GM21737 (cell line): ENCODE data around the gene HABP4.
A peak's percentile ranks its signal among the peaks of the same experiment; 100 is the strongest.

Experiments used
- ATAC-seq: cut with Tn5 transposase; IDR thresholded peaks from one replicate; pipeline ENCODE4 v1.9.1; 2021; ENCODE audit warnings: mild to moderate bottlenecking, moderate library complexity; ENCODE audit not compliant: unreplicated experiment

Gene HABP4

DNA sequence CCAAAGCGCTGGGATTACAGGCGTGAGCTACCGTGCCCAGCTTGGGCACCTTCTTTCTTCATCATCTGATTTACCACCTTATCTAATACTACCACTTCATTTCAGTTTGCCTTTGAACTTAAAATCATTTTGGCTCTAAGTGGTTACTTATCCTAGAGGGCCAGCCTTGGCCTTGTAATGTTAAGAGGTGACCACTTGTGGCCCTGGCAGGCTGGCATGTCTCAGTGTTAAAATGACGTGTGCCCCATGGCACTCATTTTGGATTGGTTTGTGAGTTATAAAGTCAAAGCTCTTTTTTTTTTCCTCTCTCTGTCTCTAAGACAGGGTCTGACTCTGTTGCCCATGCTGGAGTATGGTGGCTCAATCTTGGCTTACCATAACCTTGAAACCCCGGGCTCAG is 17.8 kb downstream of the HABP4 start:
- no peak for ATAC-seq

DNA sequence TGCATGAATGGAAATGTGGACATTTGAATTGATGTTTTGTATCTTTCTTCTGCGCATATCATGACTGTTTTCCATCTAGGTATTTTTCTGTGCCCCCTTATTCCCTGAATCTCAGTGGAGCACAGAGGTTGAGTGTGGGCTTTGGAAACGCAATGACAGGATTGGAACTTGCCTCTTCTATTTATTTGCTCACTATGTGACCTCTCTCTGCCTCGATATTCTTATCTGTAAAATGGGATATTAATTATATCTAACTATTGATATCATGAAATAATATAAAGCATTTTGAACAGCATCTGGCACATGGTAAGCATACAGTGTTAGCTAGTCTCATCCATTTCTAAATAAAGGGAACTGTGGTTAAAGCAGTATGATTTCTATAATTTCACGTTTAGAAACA is 26.0 kb downstream of the HABP4 start:
- no peak for ATAC-seq

DNA sequence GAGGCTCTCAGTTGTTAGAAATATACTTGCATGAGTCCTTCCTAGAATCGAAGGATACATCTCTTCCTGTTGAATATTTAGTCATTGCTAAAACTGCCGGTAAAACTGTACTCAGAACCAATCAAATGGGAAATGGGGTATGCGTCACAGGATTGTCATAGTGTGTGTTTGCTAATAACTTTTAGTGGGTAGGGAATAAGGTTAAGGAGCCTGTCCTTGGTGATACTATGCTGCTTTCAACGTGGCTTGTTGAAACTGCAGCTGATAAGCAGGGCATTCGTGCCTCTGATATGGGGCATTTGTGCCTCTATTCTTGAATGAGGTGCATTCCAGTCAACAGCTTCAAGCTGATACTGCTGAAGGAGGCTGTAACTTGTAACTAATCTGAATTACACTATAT is 26.6 kb downstream of the HABP4 start:
- no peak for ATAC-seq

- peak; percentile 63 for ATAC-seq
Observed at GRCh38 chr9:96478829-96479371, 28.9 kb downstream of the HABP4 start.

DNA sequence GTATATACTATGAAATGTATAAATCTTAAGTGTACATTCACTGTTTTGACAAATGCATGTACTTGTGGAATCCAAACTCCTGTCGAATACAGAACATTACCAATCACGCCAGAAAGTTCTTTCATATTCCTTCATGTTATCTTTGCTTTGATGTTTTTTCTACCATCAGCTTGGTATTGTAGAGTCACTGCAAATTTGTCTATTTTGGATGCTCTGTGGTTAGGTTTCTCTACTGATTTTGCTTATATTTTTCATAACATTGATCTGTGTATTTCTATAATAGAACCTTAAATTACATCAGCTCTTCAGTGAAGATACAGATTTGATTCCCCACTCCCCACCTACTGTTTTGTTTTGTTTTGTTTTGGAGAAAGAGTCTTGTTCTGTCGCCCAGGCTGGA is 30.8 kb downstream of the HABP4 start:
- no peak for ATAC-seq

GRCh38 chr9:96482476-96482875 is 32.5 kb downstream of the HABP4 start:
- no peak for ATAC-seq

DNA sequence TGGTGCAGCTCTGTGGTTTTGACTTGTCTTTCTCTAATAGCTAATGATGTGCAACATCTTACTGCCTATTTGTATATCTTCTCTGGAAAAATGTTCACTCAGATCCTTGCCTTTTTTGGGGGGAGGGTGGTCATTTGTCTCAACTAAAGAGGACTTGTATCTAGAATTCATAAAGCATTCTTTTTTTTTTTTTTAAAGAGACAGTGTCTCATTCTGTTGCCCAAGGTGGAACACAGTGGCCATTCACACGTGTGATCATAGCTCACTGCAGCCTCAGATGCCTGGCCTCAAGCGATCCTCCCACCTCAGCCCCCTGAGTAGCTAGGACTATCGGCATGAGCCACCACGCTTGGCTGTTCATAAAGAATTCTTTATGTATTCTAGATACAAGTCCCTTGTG is 33.2 kb downstream of the HABP4 start:
- no peak for ATAC-seq

DNA sequence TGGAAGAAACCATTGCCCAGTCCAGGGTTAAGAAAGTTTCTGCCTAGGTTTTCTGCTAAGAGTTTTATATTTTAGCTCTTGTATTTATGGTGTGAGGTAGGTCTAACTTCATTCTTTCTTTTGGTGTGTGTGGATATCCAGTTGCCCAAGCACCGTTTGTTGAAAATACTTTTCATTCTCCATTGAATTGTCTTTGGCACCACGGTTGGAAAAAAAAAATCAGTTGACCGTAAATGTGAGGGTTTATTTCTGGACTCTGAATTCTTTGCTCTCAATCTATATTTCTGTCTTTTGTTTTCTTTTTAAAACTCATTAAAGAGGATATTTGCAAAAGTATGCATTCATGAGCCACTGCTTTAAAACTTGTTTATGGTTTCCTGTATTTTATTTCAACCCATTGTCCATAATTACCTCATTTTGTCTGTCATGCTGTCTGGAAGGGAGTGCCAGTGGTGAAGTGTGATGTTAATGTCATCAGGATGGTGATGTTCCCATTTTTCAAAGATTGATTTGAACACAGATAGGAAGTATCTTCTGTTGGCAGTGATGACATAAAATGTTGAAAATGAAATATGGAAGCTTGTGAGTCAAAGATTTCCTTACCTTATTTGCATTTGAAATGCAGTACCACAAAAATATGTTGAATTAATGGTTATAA is 33.9 kb downstream of the HABP4 start:
- no peak for ATAC-seq

DNA sequence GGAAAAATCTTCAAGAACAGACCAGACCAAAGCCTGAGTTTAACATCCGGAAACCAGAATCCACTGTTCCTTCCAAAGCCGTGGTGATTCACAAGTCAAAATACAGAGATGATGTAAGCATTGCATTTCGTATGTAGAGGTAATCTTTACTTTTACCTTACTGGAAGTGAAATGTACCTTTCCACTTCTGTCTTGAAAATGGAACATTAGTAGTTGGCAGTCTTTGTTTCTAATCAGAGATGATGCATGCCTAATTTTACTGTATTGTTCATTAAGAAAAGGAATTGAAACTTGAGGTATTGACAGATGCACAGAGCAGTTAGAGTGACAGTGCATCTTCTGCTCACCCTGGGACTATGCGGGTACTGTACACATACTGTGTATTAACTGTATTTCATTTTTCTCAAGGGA is 34.6 kb downstream of the HABP4 start:
- ATAC-seq, result peak; percentile 84

DNA sequence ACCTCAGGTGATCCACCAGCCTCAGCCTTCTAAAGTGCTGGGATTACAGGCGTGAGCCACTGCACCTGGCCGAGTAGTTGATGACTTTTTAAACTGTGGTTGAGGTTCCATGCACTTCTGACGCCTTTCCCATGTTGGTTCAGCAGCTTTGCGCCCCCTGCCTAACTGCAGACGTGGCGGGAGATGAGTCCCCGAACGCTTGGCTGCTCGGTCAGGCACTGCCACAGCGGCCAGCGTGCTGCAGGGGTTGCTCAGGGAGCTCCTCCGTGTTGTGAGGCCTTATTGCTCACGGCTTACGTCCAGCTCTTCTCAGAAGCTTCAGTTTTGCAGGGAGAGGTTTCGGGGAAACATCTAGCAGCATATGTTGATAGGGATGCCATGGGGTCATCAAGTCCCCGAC is 35.3 kb downstream of the HABP4 start:
- no peak for ATAC-seq

- ATAC-seq, result no peak
Observed at GRCh38 chr9:96486386-96487028, 36.5 kb downstream of the HABP4 start.

- no peak for ATAC-seq
Observed at GRCh38 chr9:96487029-96487396, 37.0 kb downstream of the HABP4 start.

DNA sequence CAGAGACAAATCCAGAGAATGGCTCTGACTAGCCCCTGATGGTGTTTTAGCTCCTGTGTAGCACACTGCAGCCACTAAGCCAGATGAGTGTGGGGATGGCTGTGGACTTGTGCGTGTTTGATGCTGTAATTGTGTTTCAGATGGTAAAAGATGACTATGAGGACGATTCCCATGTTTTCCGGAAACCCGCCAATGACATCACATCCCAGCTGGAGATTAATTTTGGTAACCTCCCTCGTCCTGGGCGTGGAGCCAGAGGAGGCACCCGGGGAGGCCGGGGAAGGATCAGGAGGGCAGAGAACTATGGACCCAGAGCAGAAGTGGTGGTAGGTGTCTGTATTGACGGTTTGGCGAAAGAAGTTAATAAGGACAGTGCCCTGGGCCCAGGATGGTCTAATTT is 38.0 kb downstream of the HABP4 start:
- no peak for ATAC-seq

DNA sequence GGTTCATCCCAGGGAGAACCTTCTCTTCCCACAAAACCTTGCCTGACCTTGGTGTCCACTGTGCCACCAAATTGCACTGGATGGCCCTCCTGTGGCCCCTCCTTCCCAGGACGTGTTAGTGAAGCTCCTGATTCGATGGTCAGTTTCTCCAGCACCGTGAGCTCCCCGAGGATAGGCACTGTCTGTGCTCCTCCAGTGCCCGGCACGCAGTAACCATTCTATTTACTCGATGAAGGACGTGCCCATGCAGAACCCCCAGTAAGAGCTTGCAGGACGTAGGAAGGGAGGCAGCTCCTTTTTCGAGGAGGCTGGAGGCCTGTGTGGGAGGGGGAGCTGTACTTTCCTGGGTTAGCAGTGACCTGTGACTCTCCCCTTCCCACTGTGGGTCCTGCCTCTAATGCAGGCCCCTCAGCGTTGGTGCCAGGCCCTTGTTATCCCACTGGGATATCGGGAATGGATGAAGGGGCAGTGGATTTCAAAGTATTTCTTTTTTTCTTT is 39.6 kb downstream of the HABP4 start:
- ATAC-seq, result no peak

GRCh38 chr9:96490534-96491078 is 40.6 kb downstream of the HABP4 start:
- no peak for ATAC-seq

- no peak for ATAC-seq
Observed at GRCh38 chr9:96491079-96491879, 41.3 kb downstream of the HABP4 start.

DNA sequence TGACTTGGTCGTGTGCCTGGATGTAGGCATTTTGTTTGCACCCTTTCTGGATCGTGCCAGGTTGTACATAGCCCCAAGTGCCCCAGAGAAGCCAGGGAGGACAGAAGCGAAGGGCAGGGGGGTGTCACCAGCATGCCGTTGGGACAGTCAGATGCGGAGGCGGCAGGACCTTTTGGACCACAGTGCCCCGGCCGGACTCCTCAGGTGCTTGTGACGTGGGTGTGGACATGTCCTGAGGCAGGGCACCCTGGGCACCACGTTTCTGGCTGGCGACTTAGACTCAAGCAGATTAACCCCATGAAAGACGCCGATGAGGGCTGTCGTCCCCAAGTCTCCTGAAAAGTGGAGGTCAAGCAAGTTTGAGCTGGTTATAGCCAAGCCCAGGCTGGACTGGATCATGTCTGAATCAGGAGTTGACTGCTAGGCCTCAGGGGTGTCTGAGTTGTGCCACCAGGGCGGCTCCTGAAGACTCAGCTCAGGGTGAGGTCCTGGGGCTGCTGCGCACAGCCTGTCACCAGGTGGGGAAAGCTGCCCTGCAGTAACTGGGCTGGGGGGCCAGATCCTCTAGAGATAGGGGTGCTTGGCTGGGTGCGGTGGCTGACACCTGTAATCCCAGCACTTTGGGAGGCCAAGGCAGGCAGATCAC is 42.0 kb downstream of the HABP4 start:
- no peak for ATAC-seq

- no peak for ATAC-seq
Observed at GRCh38 chr9:96492993-96493531, 43.1 kb downstream of the HABP4 start.

GRCh38 chr9:96493757-96494156 is 43.8 kb downstream of the HABP4 start:
- no peak for ATAC-seq

DNA sequence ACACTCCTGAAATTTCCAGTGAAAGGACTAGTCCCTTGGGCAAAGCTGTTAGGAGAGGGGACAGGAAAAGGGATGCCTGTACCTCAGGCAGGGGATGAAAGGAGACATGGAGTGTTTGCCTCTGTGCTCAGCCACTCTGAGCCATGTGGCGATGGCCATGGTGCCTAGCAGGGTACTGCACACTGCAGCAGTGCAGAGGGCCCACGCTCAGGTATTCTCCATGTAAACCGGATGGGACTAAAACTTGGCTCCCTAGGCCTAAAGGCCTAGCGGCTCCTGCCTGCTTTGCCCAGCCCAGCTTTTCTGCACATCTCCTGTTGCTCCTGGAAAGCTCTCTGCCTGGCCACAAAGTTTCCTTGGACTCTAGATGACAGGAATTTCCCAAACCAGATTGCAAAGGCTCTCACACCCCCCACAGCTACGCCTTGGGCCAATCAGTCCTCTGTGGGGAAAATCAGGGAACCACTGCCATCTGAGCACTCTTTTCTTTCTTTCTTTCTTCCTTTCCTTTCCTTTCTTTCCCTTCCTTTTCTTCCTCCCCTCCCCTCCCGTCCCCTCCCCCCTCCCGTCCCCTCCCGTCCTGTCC is 44.3 kb downstream of the HABP4 start:
- ATAC-seq, result no peak
